ENCODE data around the gene PAMR1.
"Not testable (repeated sequence)": the region's sequence is repeated elsewhere in the genome, so short reads cannot be mapped to it uniquely, and the experiment has no call there.

The PAMR1 gene, protein sequence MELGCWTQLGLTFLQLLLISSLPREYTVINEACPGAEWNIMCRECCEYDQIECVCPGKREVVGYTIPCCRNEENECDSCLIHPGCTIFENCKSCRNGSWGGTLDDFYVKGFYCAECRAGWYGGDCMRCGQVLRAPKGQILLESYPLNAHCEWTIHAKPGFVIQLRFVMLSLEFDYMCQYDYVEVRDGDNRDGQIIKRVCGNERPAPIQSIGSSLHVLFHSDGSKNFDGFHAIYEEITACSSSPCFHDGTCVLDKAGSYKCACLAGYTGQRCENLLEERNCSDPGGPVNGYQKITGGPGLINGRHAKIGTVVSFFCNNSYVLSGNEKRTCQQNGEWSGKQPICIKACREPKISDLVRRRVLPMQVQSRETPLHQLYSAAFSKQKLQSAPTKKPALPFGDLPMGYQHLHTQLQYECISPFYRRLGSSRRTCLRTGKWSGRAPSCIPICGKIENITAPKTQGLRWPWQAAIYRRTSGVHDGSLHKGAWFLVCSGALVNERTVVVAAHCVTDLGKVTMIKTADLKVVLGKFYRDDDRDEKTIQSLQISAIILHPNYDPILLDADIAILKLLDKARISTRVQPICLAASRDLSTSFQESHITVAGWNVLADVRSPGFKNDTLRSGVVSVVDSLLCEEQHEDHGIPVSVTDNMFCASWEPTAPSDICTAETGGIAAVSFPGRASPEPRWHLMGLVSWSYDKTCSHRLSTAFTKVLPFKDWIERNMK

DNA sequence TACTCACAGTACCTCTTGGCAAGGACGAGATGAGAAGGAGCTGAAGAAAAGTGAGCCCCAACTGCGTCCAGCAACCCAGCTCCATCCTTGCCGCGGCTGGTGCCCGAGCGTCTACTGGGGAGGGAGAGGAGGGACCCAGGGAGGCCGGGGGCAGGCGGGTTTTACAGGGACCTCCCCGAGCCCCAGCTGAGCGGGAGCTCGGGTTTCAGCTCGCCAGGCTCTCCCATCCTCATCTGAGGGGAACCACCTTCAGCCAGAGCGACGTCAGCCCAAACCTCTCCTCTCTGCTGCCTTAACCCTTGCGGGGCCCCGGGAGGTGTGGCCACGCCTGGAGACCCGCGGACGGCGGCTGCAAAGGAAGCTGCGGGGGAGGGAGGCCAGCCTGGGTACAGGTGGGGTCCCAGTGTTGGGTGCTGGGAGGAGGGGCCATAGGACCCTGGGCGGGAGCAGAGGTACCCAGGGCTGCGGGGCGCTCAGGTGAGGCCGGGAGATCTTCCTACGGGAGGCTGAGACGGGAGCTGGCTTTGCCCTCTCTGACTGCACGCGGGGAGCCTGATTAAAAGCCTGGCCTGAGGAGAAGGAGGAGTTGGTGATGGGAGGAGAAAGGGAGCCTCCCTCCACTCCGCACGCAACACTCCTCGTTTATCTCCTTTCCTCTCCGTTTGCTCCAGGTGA is at the start of gene PAMR1:
PAMR1 (minus strand) TSS at position 116 of the 675 bp plus-strand sequence; CDS start at position 85, 31 bp downstream.
- no peak for DNase-seq

DNA sequence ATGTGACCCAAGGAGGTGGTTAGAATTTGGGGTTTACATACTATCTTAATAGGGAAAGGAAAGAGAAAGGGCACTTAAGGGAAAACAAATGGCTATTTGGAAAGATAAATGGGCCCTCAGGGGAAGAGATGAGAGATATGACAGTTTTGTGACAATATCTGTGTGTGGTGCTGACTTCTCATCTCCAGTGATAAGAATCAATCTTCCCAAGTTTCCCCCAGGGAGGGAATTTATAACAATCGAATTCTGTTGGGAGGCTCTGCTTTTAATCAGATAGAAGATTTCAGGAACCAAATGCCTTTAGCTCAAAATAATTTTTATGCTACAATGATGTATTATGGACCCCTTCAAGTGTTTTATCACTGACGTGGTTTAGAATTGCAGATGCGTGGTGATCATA is 46.3 kb upstream of the PAMR1 start:
- no peak for DNase-seq

DNA sequence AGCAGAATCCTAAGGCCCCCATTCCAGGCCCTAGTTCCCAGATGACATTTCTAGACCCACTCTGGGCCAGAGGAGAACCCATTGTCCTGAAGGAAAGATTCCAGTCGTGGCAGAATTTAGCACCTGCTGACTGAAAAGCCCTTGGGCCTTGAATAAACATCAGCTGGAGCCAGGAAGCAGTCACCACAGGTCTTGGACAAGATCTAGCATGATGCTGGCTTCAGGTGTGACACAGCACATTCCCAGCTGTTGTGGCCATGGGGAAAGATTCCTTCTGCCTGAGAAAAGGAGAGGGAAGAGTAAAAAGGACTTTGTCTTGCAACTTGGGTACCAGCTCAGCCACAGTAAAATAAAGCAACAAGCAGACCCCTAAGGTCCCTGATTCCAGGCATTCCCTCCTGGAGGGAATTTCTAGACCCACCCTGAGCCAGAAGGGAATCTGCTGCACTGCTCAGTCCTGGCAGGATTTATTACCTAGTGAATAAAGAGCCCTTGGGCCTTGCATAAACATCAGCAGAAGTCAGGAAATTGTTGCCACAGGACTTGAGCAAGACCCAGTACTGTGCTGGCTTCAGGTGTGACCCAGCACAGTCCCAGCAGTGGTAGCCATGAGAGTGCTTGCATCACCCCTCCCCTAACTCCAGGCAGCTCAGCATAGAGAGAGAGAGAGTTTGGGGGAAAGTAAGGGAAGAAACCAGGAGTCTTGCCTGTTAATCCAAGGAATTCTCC is 42.5 kb upstream of the PAMR1 start:
- DNase-seq, result no peak

DNA sequence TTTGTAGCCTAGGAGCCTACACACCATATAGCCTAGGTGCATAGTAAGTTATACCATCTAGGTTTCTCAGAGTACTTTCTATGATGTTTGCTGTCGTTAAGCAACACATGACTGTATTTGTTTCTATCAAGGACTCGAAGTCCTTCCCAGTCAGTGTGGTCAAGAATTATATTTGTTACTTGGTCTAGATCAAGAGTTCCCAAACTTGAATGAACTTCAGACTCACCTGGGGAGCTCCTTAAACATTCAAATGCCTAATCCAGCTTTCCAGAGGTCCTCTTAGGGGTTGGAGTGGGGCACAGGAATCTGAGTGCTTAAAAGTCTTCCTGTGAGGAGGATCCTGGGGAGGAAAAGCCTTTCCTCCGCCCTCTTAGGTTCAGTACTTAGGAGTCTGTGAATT is 41.5 kb upstream of the PAMR1 start:
- no peak for DNase-seq

DNA sequence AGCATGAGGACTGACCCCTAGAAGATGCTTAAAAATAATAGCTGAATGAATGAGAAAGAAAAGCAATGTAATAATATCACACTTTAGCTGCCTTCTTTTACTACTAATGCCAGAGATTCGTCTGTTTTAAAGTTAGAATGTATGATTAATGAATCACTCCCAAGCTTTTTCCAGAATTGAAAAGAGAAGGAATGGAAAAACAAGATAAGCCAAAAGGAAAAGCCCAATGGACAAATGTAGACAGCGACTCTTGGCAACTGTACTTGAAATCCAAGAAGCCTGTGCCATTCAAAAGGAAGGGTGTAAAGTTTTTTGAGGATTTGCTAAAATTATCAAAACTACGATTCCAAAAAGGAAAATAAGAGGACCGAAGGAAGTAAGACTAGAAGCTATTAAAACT is 40.8 kb upstream of the PAMR1 start:
- DNase-seq, result no peak

DNA sequence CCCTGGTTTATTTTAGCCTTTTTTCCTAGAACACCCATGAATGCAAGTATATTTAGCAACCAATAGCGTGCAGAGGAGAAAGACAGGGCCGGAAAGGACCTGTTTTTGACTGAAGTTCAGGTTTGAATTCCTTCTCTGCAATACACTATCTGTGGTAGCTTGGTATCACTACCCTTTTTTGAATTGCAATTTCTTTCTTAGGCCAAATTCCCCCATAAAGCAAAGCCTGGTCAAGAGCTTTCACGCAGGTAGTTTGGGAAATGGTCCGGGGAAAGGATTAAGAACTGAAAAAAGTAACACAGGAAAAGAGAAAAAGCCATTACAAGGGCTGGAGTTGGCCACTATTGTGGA is 38.8 kb upstream of the PAMR1 start:
- DNase-seq, result no peak

DNA sequence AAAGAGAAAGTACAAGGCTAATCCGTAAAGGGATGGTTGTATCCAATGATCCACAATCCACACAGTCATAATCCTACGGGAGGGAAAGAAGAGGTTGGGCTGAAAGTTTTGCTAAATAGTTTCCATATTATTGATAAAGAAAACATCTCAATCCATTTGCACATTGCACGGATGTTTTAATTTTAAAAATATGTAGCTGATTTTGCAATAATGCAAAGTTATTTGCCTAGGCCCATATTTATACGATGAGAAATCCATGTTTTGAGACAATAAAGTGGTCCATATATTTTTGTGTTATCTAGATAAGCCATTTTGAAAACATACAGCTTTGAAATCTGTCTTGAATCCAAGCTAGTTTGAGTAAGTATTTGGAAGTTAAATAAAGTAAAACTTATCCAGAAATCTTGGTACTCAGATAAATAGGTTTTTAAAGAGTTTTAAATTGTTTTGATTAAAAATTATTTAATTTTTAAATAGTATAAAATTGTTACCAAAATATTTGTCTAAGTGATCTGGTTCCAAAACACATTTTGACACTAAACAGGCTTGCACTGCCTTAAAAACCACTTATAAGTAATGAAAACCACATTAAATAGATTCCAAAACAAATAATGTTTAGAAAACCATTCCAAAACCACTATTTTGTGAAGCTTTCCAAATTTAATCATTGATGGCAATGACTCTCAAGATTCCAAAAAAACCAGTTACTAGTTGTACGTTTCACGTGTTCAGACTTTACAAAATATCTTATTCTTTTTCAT is 38.2 kb upstream of the PAMR1 start:
- DNase-seq, result no peak

DNA sequence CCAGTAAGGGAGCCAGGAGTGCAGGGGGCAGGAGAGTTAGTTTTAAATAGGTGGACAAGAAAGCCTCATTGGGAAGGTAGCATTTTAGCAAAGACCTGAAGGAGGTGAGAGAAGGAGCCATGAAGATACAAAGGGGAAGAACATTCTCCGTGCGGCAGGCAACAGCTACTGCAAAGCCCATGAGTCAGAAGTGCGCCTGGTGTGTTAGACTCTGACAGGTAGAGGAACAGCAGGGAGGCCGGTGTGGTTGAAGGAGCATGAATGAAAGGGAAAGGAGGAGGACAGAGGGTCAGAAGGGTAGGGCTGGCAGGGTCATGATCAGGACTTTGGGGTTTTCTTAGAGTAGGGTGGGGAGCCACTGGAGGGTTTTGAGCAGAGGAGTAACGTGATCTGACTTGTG is 34.5 kb upstream of the PAMR1 start:
- DNase-seq, result no peak

DNA sequence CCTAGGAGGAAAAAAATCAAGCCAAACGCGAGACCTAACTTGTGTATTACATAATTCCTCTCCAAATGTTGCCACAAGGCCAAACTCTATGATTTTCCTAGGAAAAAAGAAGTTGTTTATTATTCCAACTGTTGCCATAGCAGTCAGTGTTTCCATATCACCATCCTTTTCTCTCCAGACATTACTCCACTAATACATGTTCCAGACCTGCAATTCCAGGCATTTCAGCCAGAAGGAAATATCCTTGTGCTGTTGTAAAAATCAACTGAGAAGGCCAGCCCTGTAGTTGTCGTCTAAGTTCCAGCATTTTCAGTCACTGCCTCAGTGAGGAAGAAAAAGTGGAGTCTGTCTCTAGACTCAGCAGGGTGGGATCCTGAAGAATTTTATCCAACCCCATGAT is 33.1 kb upstream of the PAMR1 start:
- no peak for DNase-seq

DNA sequence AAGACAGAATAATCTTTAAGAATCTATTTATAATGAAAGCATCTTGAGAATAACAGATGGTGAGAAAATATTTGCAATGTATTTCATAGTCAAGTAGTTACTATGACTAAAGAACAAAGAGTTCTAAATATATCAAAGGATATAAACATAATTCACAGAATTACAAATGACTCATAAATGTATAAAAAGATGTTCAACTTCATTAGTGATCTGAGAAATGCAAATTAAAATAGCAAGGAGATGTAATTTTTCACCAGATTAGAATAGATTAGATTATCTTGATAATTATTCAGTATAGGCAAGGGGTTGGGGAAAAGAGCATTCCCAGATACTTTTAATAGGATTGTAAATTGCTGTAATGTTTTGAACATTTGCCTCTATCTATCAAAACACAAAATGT is 30.1 kb upstream of the PAMR1 start:
- DNase-seq, result no peak

DNA sequence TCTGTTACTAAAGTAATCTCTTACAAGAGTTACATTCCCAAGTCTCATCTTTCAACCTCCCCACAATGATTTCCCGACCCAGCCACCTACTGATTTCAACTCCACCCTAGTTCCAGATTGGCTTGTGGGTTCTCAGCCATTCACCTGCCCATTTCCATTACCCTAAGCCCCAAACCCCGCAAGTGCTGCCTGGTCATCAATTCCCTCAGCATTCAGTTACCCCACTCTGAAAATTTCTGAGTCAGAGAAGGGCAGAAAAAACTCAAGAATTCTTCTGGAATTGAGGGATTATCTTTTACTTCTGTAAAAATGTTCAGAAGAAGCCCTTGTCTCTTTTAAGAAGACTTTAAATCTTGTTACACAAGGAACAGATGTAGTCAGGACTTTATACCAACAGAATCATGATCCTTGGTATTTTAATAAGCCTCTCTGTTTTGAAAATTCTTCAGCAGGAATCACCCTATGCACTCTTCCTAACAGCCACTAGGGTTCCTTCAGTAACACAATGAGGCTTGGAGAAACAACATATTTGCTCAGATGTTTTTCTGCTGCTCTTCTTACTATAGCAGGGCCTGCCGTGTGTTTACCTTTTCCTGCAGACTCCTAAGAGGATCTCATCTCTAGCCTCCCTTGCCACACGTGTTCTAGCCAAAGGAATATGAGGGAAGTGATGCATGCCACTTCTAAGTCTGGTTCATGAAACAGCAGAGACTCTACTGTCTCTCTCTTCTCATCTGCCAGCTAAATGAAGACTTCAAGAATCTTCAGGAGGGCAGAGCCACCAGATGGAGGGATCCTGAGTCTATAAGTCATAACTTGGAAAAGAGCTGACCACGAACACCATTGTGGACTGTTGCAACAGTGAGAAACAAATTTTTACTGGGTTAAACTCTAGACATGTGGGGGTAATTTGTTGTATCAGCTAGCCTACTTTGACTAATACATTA is 29.3 kb upstream of the PAMR1 start:
- DNase-seq, result no peak

DNA sequence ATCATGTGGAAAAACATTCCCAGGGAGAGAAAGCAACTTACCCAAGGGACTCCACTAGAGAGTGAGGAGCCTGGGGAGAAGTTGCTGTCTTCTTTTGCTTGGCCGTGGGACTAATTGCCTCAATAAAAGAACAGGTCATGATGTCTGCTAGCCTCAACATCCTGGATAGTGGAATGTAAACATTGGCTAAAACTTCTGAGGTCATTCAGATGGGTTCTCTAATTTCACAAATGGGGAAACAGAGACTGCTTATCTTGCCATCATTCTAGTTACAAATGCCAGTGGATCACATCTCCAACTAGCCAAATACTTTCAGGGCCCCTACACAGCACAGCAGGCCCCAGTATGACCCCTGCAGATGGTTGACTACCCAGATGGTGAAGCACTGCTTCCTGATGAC is 28.4 kb upstream of the PAMR1 start:
- DNase-seq, result no peak

DNA sequence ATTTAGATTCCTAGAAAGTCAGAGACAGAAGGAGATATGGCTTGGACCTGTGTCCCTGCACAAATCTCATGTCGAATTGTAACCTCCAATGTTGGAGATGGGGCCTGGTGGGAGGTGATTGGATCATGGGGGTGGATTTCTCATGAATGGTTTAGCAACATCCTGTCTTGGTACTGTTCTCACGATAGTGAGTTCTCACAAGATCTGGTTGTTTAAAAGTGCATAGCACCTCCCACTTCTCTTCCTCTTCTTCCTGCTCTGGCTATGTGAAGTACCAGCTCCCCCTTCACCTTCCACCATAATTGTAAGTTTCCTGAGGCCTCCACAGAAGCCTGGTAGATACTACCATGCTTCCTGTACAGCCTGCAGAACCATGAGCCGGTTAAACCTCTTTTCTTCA is 27.6 kb upstream of the PAMR1 start:
- no peak for DNase-seq

DNA sequence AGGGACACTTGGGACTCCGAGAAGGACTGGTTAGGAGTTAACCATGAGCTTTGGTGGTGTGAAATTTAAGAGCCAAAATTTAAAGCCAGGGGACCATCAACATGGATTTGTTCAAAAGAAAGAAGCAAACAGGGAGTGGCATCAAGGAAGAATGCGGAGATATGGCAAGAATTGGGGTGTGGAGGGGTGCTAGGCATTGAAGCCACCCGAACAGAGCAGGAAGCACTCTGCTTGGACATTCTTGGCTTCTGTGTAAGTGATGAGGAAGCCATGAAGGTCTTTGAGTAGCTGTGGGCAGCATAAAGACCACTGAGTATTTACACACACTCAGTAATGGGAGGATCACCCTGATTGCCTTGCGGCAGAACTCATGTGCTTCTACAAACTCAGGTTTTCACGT is 27.2 kb upstream of the PAMR1 start:
- DNase-seq, result no peak

DNA sequence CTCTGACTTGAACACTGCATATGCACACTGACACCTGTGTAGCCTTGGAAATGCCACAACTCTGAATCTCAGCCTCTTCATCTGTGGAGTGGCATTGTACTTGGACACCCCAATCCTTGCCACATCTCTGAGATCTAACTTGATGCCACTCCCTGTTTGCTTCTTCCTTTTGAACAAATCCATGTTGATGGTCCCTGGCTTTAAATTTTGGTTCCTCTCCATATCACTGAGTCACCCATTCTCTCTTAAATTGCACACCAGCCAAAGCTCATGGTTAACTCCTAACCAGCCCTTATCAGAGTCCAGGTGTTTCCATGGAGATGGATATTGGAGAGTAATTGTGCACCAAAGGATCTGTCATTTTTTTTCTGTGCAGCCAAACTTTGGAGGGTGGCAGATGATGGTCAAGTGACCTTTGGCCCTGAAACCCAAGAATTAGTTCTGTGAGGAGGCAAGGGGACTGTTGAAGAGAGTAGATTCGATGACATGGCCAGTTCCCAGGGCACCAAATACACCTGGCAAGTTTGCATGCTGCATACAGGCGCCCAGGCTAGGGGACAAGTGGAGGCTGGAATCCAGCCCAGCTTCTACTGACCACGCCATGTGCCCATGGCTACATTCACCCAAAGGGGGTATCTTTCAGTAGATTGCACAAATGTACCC is 25.1 kb upstream of the PAMR1 start:
- no peak for DNase-seq

DNA sequence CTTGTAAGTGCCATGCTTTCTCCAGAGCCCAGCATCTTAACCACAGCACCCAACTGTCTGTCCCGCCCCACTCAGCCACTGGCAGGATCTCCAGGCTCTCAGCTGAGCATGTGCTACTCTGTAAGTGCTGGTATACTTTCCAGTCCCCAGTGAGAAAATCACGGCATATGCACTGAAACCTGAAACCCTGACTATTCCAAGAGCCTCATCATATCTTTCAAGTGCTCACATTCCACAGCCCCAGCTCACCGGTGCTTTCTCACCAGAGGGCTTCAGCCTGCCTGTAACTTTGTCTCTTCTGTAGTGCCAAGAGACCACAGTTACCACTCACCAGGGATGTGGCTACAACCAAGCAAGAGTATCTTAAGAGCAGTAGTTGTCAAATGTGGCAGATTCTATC is 24.4 kb upstream of the PAMR1 start:
- no peak for DNase-seq

DNA sequence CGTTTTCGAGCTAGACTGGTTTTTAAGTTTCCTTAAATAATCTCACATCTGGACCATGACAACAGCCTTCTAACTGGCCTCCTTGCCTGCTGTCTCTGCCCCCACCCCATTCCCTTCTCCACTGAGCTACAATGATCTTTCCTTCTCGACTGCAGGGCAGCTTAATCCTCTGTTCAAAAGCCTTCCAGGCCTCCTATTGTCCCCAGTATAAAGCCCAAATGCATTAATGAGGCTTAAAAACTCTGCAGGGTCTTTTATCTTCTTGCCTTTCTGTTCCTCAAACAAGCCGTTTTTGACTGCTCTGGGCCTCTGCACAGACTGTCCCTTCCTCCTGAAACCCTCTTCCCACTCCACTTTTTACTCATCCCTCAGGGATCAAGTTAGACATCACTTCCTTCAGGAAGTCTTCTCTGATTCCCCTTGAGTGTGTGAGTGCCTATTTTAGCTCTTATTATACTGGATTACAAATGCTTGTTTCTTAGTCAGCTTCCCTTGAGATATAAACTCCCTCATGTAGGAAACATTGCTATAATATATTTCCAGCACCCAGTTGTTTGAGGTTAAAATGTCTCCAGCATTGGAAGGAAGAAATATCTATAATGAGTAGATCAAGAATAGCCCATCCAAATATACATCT is 23.6 kb upstream of the PAMR1 start:
- no peak for DNase-seq

DNA sequence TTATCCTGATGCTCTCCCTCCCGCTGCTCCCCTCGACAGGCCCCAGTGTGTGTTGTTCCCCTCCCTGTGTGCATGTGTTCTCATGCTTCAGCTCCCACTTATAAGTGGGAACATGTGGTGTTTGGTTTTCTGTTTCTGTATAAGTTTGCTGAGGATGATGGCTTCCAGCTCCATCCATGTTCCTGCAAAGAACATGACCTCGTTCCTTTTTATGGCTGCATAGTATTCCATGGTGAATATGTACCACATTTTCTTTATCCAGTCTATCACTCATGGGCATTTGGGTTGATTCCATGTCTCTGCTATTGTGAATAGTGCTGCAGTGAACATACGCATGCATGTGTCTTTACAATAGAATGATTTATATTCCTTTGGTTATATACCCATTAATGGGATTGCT is 22.6 kb upstream of the PAMR1 start:
- not testable (repeated sequence) for DNase-seq

DNA sequence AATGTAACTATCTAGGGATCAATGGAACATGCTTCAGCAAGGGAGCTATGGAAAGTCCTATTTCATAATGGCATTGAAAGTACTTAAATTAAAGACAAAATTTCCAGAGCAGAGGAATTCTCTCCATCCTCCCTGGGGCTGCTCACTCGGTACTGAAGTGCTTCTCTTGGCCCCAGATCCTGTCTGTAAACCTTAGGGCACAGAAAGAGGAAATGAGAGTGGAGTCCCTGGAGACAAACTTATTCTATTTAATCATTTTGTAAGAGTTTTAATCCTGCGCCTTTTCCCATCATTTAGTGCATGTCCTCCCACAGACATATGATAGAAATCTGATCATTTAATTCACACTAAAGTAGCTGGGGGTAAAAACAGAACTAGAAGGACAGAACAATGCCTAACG is 20.9 kb upstream of the PAMR1 start:
- DNase-seq, result no peak

DNA sequence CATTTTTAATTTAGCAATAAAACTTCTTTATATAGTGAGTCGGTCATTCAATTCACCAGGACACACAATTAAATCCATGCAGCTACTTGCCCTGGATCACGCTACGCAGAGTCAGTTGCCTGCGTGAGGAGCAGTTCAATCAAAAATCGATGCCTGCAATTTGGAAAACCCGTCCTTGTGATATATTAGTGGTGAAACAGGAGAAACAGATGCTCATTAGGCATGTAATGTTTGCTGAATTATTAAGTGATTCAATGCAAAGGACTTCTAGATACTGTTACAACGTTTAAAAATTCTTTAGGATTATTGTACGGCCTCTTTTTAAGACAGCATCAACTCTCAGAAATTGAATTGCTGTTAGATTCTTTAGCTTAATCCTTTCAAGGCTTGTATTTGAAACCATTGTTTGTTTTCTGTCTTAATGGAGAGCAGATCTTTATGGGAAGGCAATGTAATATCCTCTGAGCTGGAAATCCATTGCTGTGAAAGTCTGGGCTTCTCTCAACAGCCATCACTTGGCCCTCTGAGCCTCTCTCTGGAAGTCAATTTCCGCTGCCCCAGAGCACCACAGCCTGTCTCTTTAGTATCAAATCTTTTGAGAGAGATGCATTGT is 20.1 kb upstream of the PAMR1 start:
- no peak for DNase-seq
